HS-5 (cell line): Measurements from ENCODE around the gene AQP5.

Source experiments
- DNase-seq: peaks from one replicate; pipeline ENCODE4 v3.0.0-alpha.2; 2012; ENCODE audit warnings: low read depth

The AQP5 gene

DNA sequence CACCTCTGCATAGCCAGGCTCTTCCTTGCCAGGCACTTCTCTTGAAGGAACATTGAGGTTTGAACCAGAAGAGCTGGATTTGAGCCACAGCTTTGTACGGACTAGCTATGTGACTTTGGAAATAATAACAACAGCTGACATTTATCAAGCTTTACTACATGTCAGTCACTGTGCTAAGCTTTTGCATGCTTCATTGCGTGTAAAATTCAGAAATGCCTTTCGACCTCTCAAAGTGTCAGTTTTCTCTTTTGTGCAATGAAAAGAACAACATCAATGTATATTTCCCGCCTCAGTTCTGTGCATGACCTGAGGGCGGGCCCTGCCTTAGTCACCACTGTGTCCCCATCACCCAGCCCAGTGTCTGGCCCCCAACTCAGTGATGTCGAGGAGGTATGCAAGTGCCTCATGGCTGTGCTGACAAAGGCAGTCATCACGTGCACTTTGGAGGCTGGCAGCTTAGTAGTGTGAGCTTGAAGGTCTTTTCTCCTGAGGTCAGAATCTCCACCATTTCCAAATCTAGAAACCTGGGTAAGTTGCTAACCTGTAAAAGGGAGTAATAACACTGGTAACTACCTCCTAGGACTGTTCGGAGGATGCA, 29.0 kb upstream of the AQP5 start:
- no peak for DNase-seq

DNA sequence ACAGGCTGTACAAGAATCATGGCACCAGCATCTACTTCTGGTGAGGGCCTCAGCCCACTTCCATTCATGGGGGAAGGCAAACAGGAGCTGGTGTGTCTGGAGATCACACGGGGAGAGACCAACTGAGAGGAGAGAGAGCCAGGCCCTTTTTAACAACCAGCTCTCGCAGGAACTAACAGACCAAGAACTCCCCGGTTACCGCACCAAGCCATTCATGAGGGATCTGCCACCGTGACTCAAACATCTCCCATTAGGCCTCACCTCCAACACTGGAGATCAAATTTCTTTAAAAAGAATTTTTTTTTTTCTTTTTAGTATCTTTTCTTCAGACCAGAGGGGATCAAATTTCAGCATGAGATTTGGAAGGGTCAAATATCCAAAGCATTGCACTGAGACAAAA, 27.9 kb upstream of the AQP5 start:
- no peak for DNase-seq

DNA sequence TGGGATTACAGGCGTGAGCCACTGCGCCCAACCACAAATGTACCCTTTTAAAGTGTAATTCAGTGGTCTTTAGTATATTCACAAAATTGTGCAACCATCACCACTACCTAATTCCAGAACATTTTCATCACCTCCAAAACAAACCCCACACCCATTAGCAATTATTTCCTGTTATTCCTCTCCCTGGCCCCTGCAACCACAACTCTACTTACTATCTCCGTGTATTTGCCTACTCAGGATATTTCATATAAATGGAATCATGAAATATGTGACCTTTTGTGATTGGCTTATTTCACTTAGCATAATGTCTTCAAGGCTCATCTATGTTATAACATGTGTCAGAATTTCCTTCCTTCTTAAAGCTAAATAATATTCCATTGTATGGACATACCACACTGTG, 27.2 kb upstream of the AQP5 start:
- DNase-seq = no peak

DNA sequence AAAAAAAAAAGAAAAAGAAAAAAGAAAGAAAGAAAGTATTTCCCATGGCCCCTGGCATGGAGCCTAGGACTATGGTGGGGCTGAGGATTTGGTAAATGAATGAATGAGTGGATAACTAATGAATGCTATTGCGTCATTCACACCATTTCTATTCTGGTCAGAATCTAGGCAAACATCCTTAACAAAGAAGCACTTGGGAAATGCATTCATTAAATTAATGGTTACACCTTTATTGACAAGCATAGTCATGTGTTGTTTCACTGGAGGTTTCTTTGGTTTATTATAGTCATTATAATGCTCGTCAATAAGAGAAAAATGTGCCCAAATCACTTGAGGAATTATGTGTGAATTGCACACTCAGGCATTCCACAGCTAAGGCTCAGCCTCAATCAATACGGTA, 24.7 kb upstream of the AQP5 start:
- no peak for DNase-seq

DNA sequence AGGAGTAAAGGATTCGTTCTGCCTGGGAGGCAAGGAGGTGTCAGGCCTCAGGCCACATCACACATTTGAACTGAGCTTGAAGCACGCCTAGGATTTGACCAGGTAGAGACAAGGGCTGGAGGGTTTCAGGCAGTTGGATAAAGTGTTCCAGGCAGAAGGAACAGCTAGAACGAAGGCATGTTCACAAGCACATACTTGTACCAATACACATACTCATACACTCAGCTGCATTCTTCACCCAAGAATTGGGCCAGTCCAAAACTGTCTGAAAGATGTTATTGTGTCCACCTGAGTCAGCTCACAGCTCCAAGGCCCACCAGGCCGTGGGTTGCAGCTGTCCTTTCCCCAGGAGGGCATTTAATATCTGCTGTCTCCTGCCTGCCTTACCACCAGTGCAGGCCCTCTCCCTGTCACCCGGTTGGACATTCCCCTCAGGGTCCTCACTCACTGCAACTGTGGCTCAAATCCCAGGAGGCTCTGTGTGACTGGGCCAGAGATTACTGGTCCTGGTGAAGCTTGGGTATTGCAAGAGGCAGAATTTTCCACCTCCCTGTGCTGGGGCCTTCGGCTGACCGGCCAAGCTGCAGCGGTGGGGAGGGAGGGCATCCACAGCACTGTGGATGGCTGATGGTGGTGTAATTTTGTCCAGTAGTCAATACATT, 23.9 kb upstream of the AQP5 start:
- no peak for DNase-seq

DNA sequence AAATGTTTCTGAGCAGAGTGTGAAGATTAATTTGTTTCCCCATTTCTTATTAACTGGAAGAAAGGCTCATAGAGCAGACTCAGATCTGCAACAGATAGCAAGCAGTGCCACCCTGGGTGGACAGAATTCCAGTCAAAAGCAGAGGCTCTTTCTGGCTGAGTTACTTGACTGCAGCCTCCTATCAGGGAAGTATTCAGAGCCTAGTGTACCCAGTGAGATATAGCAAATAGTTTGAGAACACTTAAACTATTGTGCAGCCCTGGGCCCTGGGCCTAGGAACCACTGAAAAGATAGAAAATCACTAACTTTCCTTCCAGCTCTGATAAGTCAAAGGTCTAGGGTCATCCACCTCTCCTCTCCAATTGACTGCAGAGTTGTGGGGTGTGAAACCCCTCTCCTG, 22.4 kb upstream of the AQP5 start:
- DNase-seq = no peak

DNA sequence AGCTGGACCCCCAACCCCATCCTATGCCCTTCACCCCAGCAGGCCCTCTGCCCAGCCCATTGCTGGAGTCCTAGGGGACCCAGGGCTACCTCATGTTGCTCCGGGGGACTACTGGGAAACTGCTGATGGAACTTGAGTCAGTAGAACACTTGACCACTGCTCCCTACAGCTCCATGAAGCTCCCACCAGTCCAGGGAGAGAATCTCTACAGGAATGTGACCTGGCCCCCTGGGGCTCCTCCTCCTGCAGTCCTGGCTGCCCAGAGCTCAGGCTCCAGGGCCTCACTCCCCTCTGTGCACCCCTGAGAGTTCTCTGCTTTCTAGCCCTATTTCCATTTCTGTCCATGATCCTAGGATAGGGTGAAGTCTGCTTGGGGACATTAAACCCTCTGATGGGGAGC, 22.0 kb upstream of the AQP5 start:
- DNase-seq = no peak

DNA sequence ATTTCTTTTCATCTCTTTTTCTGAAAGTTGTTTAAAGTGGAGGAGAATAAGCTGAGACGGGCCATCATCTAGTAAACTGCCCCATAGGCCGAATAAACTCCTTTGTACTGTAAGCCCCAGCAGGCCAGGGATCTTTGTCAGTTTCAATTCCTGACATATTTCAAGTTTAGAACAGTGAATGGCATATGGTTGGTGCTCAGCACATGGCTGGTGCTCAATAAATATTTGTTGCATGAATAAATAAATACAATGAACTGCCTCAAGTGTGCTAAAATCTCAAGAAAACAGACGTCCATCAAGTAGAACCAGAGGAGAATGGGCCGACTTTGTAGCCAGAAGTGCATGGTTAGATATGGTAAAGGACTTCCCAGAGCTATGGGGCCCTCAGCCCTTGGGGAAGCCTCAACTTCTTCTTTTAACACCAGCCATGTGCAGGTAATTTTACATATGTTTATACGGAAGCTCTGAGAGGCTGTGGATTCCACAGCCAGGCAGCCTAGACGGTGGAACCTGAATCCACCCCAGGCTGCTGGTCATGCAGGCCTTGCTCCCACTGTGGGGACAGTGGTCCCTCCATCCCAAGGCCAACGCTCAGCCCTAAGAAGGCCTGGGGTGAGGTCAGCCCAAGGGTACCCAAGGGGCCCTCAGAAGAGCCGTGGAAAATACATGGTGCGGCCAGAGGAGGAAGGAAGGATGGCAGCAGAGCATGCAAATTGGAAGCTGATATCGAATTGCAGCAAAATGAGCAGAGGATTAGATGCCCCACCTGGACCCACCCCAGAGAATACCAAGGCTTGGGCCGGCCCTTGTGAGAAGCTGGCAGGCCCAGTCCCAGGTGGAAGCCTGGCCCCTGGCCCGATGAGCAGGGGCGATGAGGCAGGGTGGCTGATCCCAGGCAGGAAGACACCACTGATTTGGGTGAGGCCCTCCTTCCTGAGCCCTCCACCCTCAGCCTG, 19.8 kb upstream of the AQP5 start:
- DNase-seq = no peak

DNA sequence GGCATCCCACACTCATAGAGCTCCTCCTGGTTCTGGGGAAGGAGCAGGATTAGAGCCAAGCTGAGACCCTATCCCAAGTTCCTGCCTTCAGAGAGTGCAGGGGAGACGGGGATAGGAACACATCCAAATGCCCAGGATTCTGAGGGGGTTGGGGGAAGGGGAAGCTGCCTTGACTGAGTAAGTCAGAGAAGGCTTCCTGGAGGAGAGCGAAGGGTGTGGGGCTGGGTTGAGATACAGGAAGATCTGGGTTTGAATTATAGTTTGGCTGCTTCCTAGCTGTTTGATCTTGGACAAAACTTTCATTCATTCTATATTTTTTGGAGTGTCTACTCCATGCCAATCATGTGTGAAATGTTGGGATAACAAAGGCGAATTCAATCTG, 19.2 kb upstream of the AQP5 start:
- no peak for DNase-seq

DNA sequence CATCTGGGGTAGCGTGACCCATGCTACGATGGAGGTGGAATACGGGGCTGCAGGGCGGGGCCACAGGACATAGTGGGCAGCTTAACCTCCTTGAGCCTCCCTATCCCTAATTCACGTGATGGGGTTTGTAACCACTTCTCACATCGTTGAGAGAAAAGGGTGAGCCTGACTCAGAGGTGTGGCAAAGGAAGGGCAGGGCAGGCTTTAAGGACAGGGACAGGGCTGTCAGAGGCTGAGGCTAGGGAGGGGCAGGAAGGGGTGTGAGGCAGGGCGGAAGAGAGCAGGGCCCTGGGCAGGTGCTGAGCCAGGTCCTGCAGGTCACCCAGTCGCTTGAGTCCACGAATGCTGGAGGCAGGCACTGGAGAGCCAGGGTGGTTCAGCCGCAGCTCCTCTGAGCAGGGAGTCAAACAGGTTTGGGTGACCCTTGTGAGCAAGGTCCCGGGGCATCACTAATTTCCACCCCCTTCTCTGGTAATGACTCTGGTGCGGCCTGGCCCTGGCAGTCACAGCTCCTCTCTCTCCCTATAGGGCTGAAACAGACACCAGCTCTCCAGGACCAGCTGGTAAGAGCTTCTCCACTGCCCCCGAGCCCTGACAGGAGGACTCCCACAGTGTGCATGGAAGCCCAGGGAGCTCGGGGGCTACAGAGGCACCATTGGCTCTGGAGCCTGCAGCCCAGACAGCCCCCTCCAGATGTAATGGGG, 18.6 kb upstream of the AQP5 start:
- no peak for DNase-seq

DNA sequence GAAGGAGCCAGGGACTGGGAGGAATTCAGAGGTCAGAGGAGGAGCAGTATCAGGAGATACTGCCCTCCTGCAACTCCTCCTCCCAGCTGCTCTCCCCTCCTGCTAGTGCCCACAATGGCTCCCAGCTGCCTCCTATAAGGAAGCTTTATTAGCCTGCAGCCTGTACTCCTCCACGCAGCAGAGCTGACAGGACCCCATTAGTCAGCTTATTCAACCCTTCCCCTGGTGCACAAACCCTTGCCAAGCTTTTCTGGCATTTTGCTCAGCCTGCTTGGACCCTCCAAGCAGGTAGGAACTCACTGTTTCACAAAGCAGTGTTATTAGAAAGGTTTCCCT, 18.1 kb upstream of the AQP5 start:
- no peak for DNase-seq

DNA sequence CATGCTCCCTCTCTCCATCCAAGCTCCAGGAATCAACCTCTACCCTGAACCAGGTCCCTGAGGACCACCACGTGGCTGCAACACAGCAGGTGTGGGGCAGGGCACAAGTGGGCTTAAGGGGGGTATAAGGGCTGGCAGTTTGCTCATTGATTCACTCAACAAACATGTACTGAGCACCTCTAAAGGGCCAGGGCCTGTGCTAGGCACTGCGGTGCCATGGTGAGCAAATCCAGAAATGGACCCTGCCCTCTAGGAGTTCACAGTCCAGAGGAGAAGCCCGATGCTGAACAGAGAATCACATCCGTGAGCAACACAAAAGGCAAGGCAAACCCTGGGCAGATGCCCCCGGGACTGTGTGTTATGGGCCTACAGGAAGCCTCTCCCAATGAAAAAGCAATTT, 17.6 kb upstream of the AQP5 start:
- DNase-seq = no peak

DNA sequence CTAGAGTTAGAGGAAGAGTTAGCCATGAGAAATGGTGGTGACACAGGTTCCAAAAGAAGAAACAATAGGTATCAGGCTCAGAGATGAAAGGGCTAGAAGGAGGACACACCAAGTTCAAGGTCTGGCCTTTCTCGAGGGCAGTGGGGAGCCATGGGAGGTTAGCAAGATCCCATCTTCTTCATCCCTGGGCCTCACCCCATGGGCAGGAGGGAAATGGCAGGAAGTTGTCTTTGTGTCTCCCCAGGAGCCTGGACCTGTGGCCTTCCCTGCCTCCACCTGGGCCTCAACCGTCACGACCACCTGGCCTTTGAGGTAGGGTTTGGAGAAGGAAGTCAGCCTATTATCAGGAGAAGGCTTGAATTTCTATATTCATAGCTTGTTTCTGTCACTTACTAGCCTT, 17.0 kb upstream of the AQP5 start:
- DNase-seq = no peak

DNA sequence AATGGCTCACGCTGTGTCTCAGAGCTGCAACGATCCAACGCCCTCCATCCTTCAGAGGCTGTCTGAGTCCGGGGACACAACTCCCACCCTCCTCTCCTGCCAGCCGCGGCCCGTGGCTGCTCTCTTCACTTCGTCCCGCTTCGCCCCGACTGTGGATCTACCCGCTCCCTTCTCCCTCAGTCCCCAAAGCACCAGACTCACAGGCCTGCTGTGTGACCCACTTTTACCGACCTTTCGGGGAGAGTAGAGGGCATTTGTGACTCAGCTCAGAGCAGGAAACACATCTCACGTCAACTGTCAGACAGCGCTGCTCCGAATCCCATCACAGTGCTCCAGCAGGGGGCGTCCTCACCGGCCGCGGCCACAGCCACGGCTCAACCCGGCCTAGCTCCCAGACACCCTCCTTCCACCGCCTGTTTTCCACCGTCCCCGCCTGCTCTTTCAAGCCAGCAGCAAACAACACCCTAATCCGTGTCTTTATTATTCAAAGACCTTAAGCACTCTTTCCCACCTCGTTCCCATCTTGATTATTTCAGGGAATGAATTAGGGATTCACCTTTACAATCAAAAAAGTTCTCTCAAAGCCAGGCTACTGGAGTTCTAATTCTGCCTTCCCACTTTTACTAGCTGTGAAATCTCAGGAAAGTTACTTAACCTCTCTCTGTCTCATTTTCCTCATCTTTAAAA, 16.1 kb upstream of the AQP5 start:
- no peak for DNase-seq

DNA sequence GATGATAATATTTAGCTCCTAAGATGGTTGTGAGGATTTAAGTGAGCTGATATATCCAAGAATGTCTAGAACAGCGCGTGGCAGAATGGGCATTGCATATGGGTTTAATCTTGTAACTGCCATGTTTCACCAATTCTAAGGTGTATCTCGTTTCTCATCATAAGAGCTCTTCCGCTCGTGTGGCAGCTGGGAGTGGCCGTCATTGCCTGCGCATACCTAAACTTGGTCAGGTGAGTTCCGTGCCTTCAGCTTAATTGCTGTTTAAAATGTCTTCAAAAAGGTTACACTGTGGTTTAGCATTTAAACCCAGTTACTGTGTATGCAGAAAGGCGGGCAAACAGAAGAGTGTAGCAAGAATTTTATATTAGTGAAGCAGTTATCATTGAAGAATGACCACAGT, 15.6 kb upstream of the AQP5 start:
- DNase-seq = no peak

DNA sequence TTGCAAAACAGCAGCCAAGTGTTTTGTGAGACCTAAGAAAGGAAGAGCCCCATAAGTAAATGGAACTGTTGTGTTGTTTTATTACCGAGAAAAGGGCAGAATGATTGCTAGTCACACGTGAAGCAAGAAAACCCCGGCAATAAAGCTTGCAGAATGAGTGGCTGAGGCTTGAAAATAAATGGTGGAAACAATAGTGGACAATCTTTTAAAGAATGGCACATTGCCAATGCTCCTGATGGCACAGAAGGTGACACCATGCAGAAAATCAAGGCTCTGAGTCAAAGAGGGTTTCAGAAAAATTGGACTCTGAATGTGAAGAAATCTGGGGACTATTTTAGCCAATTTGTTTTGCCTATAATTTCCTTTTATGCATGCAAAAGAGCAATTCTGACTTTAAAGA, 15.2 kb upstream of the AQP5 start:
- no peak for DNase-seq

DNA sequence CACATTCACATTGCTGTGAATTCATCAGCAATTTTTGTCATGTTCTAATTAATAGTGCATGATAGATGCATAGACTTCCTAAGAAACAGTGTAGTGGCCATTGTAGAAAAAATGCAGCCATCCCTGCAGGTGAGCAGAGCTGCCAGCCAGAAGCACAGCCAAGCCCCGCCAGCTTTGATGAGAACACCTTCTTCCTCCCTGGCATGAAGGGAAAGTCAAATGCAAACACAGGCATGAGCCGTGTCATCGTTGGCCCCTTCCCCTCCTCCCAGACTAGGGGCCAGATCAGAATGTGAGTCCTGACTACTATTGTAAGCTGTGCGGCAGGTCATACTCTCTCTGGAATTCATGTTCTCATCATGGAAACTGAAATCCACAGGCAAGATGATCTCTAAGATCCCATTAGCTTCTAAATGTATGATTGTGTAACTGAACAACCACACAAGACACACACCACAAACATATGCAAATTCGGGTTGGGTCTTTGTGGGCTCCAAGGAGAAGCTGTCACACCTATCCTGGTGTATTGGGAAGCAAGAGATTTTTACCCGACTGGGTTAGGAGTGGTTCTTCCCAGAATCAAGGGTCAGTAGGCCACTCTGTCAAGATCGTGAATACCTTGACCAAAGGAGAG, 14.0 kb upstream of the AQP5 start:
- DNase-seq = no peak

DNA sequence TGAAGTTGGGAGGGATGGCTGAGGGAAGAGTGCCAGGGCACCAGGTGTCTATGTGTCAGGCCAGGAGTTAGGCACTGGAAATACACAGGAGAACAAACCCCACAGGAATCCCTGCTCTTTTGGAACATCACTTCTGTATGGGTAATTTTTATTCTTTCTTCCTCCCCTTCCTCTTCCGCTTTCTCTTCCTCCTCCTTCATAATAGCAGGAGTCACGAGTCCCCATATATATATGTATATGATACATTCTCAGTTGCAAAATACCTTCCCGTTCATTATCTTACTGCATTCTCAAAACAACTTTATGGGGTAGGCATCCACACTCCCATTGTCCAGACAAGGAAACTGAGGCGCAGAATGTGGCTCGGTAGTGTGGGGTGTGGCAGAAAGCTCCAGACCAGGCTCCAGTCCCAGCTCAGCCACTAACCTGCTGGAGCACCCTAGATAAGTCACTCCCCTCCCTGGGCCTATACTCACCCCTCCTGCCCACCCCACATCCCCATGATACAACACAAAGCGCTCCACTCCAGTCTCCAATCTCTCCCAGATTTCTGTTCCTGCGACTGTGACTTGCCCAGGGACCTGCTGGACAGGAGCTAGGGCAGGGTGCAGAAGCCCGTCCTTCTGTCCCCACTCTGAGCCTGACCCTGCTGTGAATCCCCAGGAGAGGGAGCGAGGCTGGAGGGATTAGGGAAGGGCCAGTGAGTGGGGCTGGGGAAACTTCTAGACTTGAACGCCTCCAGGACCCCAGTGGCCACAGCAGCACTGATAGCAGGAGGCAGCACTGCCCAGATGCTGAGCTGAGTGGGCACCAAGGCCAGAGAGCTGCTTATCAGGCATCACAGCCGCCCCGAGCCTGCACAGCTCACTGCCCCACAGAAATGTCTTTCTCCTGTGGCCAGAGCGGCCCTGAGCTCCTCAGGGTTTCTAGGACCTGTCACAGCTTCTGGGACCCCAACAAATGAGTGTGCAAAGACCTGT, 12.5 kb upstream of the AQP5 start:
- DNase-seq = no peak

DNA sequence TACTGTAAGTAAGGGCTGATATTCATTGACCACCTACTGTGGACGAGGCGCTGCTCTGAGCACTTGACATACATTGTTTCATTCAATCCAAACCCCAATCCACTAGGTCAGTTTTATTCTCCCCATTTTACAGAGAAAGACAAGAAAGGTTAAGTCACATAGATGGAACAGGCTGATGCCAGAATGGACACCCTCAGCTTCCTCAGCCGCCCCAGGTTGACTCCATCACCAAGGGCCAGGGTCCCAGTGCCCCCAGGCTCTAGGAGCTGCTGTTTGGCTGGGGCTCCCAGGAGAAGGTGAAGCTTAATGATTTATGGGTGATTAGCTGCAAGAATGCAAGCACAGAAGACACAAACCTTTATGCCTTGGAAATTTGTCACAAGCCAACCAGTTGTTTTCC, 11.8 kb upstream of the AQP5 start:
- DNase-seq = no peak
